GM12891 (cell line): ENCODE results near the gene RNF166.

Experiments used
- POLR2A ChIP-seq: IDR thresholded peaks from 2 replicates; pipeline ENCODE4 v1.6.1; 2011; ENCODE audit warnings: low read depth, low read length, control low read depth
- POLR2AphosphoS5 ChIP-seq: IDR thresholded peaks from 2 replicates; pipeline ENCODE4 v1.6.1; 2011; ENCODE audit warnings: low read depth, low read length, control low read depth

- TF ChIP-seq POLR2AphosphoS5 (no peak), POLR2A (no peak)
Measured at GRCh38 chr16:88662222-88662842, 43.9 kb downstream of the RNF166 start.
